HuH-7.5 (cell line): ENCODE data around the gene TASP1.

Experiments used
- DNase-seq: peaks from one replicate; pipeline ENCODE4 v3.0.0; 2011; ENCODE audit warnings: low spot score

Gene TASP1

GRCh38 chr20:13571662-13572061 lies 67.1 kb downstream of the TASP1 start:
- no peak for DNase-seq

GRCh38 chr20:13567663-13568062 lies 71.1 kb downstream of the TASP1 start:
- no peak for DNase-seq

GRCh38 chr20:13563854-13564253 lies 74.9 kb downstream of the TASP1 start:
- no peak for DNase-seq

GRCh38 chr20:13554706-13555105 lies 84.0 kb downstream of the TASP1 start:
- DNase-seq, result no peak

GRCh38 chr20:13554076-13554475 lies 84.7 kb downstream of the TASP1 start:
- DNase-seq, result no peak

GRCh38 chr20:13552061-13552460 lies 86.7 kb downstream of the TASP1 start:
- DNase-seq, result no peak

- DNase-seq, result no peak
Measured at GRCh38 chr20:13549451-13549850, 89.3 kb downstream of the TASP1 start.

- peak; percentile 32 for DNase-seq
Measured at GRCh38 chr20:13546497-13547131, 92.1 kb downstream of the TASP1 start.

GRCh38 chr20:13545790-13546189 lies 92.9 kb downstream of the TASP1 start:
- DNase-seq, result no peak

- DNase-seq, result no peak
Measured at GRCh38 chr20:13543783-13544182, 94.9 kb downstream of the TASP1 start.

GRCh38 chr20:13535627-13536026 lies 103.1 kb downstream of the TASP1 start:
- DNase-seq, result no peak

GRCh38 chr20:13533946-13534345 lies 104.8 kb downstream of the TASP1 start:
- DNase-seq, result no peak

- DNase-seq, result no peak
Measured at GRCh38 chr20:13530146-13530545, 108.6 kb downstream of the TASP1 start.

- DNase-seq, result no peak
Measured at GRCh38 chr20:13526551-13526950, 112.2 kb downstream of the TASP1 start.

- no peak for DNase-seq
Measured at GRCh38 chr20:13525225-13525940, 113.3 kb downstream of the TASP1 start.

- DNase-seq, result no peak
Measured at GRCh38 chr20:13524339-13524738, 114.4 kb downstream of the TASP1 start.

- no peak for DNase-seq
Measured at GRCh38 chr20:13517831-13518230, 120.9 kb downstream of the TASP1 start.

GRCh38 chr20:13515796-13516558 lies 122.8 kb downstream of the TASP1 start:
- no peak for DNase-seq

GRCh38 chr20:13515291-13515690 lies 123.4 kb downstream of the TASP1 start:
- DNase-seq, result no peak

GRCh38 chr20:13510837-13511488 lies 127.8 kb downstream of the TASP1 start:
- no peak for DNase-seq

GRCh38 chr20:13507646-13508045 lies 131.1 kb downstream of the TASP1 start:
- DNase-seq, result no peak

GRCh38 chr20:13501500-13501899 lies 137.2 kb downstream of the TASP1 start:
- DNase-seq, result no peak

GRCh38 chr20:13494019-13494418 lies 144.7 kb downstream of the TASP1 start:
- DNase-seq, result no peak
